NCI-H1930 (cell line): ENCODE measurements around the gene NOL4L.

Experiments used
- DNase-seq, 2 experiments: peaks; one replicate each; lab custom pipeline; 2025; lab: John Stamatoyannopoulos, UW

The NOL4L gene

DNA sequence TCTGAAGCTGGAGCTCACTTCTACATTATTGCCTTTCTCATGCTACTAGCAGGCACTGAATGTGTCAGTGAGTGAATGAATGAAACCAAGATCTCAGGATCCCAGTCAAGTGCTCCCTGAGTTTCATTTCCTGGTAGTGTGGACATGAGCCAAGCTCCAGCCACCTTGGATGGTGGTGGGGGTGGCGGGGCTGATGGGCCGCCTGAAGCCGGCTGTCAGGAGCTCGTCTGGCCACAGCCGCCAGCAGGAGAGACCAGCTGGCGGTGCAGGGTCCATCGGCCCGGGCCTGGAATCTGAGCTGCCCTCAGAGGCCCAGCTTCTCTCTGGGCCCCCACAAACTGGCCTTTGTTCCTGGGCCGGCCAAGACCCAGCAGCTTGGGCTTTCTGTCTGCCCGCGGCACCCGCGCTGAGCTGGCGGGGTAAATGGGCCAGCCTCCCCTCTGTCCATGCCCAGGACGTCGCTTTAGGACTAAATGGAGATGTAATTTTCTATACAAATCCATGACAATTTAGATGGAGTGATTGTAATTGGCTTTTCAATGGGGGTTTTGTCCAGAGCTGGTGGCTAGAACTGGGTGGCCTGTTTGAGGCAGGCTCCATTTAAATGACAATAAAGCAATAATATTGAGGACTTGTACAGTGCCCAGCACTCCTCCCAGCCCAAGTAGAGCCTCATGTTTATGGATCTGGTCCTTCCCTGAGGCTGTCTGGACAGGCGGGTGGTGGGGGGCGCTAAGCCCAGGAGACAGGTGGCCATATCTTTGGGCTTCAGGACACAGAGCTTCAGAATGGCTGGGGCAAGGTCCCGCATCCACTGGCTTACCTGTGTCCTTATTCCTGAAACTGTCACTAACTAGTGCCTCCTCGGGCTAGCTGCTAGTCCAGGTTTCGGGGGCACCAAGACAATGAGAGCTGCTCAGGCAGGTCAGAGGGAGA is 43.5 kb downstream of the NOL4L start:
- DNase-seq = no peak

DNA sequence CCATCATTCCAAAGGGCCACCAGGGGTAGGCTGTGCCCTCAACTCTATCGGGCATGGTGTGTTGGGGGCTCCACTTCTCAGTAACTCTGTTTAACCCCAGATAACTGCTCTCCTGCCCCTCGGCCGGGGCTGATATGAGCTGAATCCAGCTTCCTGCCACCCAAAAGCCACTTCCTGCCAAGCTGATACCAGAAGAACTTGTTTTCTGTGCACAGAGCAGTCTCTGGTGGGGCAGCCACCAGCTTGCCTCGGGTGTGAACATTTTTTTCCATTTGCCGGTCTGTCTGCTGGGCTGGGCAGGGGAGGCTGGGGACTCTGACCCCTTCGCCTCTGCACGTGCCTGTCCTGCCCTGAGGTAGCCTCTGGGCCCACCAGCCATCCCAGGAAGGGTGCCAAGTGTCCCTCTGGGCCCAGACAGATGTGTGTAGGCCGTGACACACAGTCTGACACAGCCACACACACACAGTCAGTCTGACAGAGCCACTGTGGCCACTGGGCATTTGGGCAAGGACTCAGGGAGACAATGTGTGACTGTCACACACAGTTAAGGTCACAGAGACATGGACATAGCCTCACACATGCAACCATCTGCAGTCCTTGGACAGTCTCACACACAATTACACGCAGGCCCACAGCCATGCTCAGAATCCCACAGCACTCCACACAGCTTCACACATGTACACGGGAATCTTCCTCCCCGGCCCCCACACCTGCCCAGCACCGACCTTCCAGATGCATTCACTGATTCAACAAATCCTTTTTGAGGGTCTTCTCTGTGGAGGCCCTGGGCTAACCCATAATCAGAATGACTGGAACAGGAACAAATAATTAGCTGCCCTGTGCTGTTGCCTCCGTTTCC is 45.1 kb downstream of the NOL4L start:
- no peak for DNase-seq

DNA sequence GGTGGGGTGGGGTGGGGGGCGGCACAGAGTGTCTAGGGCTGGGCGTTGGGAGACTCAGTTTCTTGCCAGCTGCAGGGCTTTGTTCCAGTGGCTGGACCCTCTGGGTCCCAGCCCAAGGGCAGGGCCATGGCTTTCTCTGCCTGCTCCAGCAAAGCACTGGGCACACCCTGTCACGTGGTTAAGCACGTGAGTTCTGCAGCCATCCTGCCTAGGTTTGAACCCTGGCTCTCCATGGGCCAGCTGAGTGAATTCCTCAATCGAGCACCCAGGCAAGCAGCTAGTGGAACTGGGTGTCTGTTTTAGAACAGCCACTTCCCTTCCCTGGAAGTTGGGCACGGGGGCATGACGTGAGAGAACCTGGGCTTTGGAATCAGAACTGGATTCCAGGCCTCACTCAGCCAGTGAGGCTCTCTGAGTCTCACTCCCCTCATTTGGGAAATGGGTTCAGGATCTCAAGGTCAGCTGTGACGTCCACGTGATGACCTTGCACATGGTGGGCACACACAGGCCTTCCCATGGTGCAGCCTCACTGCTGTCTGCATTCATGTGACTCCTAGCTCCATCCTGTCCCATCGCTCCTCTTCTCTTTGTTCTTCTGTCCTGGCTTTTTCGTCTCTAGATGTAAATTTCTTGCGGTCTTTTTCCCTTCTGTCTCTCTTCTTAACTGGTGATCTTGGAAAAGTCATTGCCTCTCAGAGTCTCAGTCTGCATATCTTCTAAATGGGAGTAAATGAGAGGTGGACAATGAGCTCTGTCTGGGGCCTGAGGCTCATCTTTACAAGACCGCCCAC is 45.9 kb downstream of the NOL4L start:
- DNase-seq = no peak

DNA sequence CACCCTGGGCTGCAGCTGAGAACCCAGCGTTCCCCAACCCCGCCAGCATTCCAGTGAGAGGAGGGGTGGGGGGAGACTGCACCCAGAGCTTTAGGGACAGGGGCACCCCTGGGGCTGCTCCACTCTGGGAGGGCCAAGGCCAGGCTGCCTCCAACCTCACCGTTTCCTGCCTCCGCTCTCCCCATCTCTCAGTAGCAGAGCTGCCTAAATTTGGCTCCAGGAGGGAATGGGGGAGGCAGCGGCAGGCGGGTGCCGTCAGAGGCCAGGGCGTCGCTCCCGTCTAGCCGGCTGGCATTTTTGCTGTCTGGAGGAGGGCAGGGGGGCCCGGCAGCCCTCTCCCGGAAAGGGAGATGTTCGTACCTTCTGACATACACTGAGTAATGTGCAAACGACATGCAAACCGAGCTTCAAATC is 46.6 kb downstream of the NOL4L start:
- no peak for DNase-seq

DNA sequence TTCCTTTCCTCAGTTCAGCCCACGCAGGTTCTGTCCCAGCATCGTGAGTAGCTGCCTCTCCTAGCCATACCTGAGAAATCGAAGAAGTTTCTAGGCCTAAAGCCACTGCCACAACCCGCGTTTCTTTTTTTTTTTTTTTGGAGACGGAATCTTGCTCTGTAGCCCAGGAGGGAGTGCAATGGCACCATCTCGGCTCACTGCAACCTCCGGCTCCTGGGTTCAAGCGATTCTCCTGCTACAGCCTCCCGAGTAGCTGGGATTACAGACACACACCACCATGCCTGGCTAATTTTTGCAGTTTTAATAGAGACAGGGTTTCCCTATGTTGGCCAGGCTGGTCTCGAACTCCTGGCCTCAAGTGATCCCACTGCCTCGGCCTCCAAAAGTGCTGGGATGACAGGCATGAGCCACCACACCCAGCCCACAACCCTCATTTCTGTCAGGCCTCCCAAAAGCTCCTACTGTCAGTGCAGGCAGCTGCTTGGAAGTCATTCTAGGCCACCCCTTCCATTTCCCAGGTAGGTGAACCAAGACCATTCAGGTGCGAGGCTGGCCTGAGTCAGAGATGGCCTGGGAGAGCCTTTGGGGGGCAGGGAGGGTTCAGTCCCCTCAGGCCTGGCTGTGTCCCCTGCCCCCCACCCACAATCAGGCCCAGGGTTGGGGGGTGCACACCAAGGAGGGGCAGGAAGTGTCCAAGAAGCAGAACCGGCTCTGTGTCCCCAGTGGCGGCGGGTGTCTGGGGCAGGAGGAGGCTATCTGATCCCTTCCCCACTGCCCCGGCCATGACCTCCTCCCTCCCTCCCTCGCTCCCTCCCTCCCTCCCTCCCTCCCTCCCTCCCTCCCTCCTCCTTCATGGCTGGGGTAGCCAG is 47.2 kb downstream of the NOL4L start:
- DNase-seq = no peak

DNA sequence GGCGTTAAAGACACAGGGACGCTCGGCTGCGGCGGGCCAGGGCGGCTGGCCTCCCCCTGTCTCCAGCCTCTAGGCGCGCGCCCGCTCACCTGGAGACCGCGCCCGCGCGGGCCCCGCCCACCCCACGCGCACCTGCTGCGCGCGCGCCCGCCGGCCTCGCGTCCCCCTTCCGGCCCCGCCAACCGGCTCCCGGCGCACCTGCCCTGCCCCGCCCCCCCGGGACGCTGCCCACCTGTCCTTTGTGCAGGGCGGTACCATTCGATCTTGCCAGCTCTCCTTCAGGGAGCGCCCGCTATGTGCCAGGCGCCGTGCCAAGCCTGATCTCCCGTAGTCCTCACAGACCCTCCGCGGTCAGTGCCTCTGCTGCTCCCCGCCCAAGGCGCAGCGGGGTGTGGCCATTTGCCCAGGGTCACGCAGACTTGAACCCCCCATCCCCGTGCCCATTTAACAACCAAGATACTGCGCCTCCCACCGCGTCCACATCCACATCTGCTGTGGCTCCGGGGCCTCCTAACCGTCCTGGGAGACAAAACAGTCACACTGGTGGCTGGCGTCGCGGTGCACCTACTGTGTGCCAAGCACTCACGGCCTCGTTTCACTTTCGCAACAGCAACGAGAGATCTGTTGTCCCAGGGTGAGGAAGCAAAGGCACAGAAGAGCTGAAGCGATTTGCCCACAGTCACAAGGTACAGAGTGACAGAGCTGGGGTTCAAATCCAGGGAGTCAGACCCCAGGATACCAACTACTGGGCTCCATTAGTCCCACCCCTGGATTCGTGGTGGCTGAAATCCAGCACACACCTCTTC is 48.1 kb downstream of the NOL4L start:
- DNase-seq = peak; percentile 54 to 61

DNA sequence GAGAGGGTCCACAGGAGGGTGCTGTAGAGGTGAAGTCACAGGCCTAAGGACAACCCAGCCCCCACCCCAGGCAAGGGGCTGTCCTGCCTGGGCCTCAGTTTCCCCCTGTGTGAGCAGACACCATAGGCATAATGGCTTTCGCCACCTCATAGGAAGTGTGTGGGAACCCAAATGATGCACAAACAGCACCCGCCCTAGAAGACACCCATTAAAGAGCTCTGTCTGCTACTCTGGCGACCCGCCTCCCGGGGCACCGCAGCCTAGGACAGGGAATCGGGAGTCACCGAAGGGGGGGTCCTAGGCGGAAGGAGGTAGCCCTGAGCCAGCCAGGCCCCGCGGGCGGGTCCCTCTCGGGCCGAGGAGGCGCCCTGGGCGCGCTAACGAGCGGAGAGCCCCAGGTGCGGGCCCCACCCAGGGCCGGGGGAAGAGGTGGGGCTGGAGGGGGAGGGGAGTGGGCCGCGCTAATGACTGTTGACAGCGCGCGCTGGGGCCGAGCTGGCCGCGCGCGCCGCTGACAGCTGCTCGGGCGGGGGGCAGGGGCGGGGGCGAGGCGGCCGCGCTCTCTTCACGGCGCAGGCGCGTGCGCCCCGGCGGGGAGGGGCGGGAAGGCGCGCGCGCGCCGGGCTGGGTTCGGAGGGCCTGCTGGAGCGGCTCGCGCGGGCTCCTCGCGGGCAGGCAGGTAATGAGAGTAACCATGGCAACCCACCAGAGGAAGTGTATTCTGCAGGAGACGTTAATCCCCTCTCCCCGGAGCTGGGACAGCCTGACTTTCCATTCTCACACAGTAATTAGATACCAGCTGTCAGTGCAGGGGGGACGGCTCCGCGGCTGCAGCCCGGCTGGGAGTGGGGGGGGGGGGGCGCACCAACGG is 48.9 kb downstream of the NOL4L start:
- peak; percentile 82 to 83 for DNase-seq

DNA sequence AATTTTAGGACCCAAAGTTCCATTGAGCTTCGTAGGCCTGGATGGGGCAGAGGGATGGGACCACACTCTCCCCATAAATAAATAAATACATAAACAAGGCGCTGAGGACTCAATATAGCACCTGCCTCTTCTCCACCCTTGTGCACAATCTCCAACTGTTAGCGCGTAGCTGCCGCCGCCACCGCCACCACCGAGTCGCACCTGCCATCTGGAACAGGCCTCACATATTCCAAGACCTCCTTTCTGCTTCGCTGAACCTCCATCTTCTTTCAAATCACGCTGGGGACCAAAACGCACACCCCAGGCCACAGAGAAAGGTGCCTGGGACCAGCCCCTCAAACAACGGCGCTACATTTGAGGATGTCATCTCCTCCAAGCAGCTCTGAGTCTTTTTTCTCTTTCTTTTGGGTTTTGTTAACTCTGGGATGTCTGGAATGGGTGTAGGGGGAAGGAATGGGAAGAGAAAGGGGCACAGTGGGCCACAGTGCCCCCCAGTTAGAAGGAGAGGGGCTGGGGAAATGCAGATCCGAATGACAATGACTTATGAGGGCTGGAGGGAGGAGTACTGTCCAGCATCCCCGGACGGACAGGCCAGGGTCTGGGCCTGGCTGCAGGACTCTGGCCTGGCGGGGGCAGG is 49.7 kb downstream of the NOL4L start:
- no peak for DNase-seq

DNA sequence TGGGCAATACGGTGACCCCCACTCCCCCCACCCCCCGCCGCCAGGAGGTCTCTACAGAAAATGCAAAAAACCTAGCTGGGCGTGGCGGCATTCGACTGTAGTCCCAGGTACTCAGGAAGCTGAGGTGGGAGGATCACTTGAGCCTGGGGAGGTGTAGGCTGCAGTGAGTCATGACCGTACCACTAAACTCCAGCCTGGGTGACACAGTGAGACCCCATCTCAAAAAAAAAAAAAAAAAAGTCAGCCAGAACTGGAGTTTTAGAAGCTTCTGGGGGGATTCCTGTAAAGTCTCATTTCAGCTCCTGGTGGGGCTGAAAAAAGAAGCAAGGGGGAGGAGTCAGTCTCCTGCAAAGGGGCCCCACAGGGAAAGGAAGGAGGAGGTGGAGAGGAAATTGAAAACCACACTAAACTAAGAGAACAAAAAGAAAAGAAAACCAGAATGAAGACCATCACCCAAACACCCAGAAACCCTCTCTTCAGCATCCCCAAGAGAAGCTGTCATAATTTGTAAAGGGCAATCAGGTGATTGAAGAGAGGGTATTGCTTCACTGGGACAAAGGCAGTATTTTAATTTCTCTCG is 50.4 kb downstream of the NOL4L start:
- no peak for DNase-seq

DNA sequence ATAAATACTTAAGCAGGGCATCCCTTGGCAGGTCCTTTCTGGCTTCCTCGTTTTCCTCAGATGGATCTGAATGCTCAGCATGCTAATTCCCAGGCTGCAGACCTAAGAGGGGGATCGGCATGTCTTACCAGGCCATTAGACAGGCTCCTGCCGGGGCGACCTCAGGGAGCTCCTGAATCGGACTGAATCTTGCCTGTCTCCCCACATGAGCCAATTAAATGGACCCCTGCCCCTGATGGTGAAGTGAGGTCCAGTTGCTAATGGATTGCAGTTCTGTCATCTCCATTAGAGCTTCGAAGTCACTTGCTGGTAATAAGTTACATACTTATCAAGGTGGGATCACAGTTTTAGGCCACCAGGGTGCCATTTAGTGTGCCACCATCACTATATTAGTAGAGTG is 51.4 kb downstream of the NOL4L start:
- DNase-seq = no peak

DNA sequence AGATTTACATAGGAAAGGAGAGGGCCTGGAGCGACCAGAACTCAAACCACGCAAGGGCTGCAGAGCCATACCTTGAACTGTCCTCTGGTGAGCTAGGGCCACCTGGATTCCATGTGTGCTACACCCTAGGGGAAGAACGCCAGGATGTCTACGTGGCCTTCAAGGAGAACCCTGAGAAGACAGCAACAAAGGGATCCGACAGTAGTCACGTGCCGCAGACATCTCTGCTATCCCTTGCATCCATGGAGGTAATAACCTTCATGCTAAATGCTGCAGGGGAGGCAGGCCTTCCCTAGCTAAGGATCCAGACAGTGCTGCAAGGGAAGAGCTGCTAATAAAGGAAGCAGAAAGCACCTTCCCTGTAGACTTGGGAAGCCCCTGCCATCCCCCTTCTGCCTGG is 52.9 kb downstream of the NOL4L start:
- no peak for DNase-seq

DNA sequence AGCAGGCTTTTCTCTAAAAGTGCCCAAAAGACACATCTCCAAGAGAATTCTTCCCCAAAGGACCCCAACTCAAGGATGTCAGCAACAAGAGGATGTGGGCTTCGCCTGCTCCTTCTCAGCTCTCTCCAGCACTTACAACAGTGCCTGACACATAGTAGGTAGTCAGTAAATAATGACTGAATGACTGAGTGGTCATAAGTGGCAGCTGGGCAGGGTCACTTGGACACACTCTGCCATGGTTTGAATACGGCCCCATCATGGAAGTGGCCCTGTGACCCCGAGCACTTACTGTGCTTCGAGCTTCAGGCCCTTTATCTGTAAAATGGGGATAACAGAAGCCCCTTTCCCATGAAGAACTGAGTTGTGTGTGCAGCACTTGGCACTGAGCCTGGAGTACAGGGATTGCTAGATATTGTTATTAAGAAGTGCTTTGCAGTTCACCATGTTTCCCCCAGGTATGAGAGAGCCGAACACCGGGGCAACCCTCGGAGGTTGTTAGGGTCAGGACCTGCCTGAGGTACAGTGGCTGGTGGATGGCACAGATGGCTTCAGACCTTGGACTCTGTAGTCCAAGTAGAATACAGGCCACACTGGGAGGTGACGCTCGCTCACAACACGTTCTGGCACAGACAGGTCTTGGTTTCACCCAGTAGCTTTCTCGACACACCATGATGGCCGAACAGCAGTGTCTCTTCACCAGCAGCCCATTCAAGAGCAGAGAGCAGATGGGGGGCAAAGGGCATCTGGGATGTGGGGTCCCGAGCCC is 56.0 kb downstream of the NOL4L start:
- DNase-seq = no peak

DNA sequence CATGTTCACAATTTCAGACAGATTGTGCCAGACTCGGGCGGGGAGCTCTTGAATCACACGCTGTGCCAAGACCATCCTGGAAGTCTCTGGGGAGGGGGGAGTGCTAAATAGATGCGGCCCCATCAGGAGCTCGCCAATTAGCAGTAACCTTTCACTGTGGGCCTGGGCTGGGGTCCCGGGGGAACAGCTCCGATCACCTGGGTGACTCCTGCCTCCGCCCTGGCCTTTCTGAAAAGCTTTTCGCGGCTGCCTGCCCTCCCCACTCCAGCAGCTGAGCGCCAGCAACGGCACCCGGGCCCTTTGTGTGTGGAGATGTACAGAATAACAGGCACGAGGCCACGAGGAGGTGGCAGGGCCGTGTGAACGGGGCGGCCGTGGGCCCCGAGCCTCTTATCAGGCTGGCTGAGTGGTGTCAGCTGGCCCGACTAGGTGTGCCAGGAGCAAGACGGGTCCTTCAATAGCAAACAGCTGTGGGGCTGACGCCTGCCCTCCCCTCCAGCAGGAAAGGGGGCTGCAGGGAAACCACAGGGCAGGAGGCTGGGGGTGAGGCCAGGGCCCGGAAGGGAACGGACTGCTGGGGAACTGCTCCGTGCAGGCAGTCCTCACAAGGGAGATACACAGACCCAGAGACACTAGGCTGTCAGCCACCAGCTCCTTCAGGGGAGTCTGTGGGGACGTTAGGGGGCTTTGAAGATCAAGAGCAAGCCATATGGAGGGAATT is 56.8 kb downstream of the NOL4L start:
- DNase-seq = no peak

DNA sequence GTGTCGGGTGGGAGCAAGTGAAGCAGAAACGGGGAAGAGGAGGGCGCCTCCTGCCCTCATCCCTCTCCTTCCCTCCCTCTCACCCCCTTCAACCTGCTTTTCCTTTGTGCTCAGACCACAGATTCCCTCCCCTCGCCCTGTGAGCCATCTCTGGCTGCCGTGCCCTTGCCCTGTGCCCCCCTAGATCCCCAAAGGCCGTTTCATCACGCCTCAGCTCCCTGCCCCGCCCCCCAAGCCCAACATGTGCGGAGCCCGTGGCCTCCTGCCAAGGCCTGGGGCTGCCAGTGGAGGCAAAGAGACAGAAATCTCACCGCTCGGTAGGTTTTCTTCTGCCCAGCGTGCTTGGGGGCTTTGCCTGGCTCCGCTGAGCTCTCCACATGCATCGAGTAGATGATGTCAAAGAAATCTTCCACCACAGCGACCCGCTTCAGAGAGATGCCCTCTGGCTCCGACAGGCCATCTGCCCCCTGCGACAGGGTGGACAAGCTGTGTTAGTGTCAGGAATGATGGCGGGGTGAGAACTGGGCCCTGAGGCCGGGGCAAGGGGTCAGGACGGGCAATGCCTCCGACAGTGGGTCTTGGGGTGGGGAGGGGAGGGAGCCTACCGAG is 57.6 kb downstream of the NOL4L start:
- DNase-seq = no peak

DNA sequence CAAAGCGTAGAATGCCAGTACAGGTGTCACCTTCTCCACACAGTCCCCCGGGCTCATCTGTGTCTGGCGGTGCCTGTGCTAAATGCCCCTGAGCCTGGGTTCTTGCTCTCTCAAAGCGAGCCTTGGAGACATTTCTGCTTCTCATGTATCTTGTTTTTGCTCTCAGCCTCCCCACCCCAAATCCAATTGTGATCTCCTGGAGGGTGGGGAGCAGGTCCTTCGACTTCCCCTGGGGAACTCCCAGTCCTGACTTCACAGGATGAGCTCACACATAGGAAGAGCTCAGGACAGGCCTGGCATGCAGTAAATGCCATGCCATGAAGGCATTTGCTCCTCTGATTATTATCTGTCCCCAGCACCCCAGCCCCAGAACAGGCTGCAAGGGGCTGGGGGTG is 58.1 kb downstream of the NOL4L start:
- no peak for DNase-seq

DNA sequence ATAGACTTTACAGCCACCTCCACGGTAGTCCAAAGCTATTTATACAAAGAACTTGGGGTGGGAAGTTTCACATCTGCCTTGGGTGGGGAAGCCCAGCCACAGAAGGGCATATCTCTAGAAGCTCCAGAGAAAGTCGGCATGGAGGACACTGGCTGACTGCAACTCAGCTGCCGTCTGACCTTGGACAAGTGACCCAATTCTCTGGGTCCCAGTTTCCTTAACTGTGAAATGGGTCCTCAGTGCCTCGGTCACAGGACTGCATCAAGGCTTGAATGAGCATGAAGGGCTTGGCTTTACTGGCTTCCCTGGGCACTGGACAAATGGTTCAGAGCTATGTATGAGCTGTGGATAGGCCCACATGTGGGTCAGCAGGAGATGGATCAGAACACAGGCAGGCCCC is 58.6 kb downstream of the NOL4L start:
- DNase-seq = no peak

DNA sequence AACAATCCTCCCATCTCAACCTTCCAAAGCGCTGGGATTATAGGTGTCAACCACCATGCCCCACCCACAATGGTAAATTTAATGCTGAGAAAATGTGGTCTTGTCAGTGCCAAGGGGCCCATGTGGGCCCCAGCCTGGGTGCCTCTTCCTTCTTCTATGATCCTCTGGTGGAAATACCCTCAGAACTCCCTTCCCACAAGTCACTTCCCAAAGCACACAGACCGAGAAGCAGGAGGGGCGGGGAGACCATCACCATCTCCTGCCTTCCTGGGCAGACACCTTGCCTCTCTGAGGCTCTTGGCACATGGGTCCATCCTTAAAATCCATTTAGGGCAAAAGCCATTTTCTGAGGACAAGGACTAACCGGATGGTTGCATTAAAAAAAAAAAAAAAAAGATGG is 59.0 kb downstream of the NOL4L start:
- DNase-seq = no peak
